K562 (cell line): ENCODE measurements around the gene IL13RA1. TPM values are rescaled to one million over a fixed set of nuclear protein-coding genes. Genes with fewer than 3 reads are reported as not detected.

Source experiments
- ATAC-seq: fragments of 200-7000 bp; cut with Tn5 transposase; 3 replicates; pipeline ENCODE4 v1.9.1; 2020; ENCODE audit warnings: moderate library complexity
- BruUV-seq: library from RNA; stranded (reverse); fragments of 400-500 nt; replicated peaks from 2 replicates; lab custom pipeline; 2021; lab: Mats Ljungman, UMichigan
- CTCF ChIA-PET: fragments of 300-600 bp; formaldehyde crosslinking; extraction: SDS; loops from one replicate; lab custom pipeline; 2021; ENCODE audit warnings: low intra/inter-chr PET ratio; lab: Yijun Ruan, JAX
- POLR2A ChIA-PET: fragments of 300-600, 350-650 bp; sonication (Branson Sonifier 250); formaldehyde crosslinking; extraction: SDS; loops from one replicate; lab custom pipeline; 2021; ENCODE audit warnings: antibody characterized with exemption, inconsistent platforms; lab: Yijun Ruan, JAX
- DNase-seq, 4 experiments: peaks; one replicate each; pipeline versions ENCODE4 v3.0.0 to v3.0.0-alpha.2; 2011 to 2018; ENCODE audit warnings: low spot score in 3 of 4, mixed read lengths in 3 of 4; ENCODE audit errors: extremely low read depth in 1 of 4
- FAIRE-seq: peaks from 2 replicates; lab custom pipeline; 2011; peaks lifted over from hg19 to GRCh38; lab: Jason Lieb, UNC
- H2AFZ ChIP-seq: 2 replicates; pipeline ENCODE4 v1.6.0; 2011; ENCODE audit warnings: low read depth, low read length, control low read depth, inconsistent platforms
- H3K27ac ChIP-seq: fragments of 200-600 bp; 3 replicates; pipeline ENCODE4 v1.8.0; 2011; ENCODE audit warnings: low read depth, mild to moderate bottlenecking, control low read depth, inconsistent platforms, low read length, moderate library complexity, mixed read lengths; ENCODE audit errors: extremely low read depth
- H3K27me3 ChIP-seq, 2 experiments: fragments of 300-600 bp in 1 of 2; 2 replicates in 1 of 2; 3 replicates in 1 of 2; pipeline versions ENCODE4 v1.6.0 to v1.8.0; 2011; ENCODE audit warnings: inconsistent platforms in 2 of 2, low read length in 2 of 2, mild to moderate bottlenecking in 1 of 2, mixed read lengths in 1 of 2, moderate library complexity in 1 of 2; ENCODE audit not compliant: control insufficient read depth in 2 of 2, insufficient read depth in 2 of 2
- H3K36me3 ChIP-seq: fragments of 300-600 bp; 3 replicates; pipeline ENCODE4 v1.8.0; 2011; ENCODE audit warnings: mild to moderate bottlenecking, low read length, inconsistent platforms; ENCODE audit not compliant: control insufficient read depth, insufficient read depth
- H3K4me1 ChIP-seq, 2 experiments: fragments of 200-600 bp in 1 of 2; replicated peaks in 1 of 2; 2 replicates in 1 of 2; 3 replicates in 1 of 2; pipeline versions ENCODE4 v1.5.1 to v1.8.0; 2011; ENCODE audit warnings: inconsistent platforms in 2 of 2, low read length in 2 of 2, mild to moderate bottlenecking in 1 of 2, mixed read lengths in 1 of 2, moderate library complexity in 1 of 2; ENCODE audit not compliant: control insufficient read depth in 2 of 2, insufficient read depth in 2 of 2
- H3K4me2 ChIP-seq: 2 replicates; pipeline ENCODE4 v1.6.1; 2011; ENCODE audit warnings: low read length, control low read depth, inconsistent platforms, mixed read lengths; ENCODE audit not compliant: insufficient read depth
- H3K4me3 ChIP-seq: fragments of 200-600 bp; sonication (generic), shearing (Covaris generic); 2 replicates; pipeline ENCODE4 v1.5.1; 2016; ENCODE audit warnings: control low read depth, inconsistent platforms
- H3K79me2 ChIP-seq: fragments of 200-600 bp; 3 replicates; pipeline ENCODE4 v1.8.0; 2011; ENCODE audit warnings: low read length, inconsistent platforms; ENCODE audit not compliant: control insufficient read depth, insufficient read depth
- H3K9ac ChIP-seq, 2 experiments: 2 replicates each; pipeline versions ENCODE4 v1.6.0 to v1.6.1; 2011; ENCODE audit warnings: low read depth in 2 of 2, low read length in 2 of 2, control low read depth in 1 of 2, inconsistent platforms in 1 of 2, mild to moderate bottlenecking in 1 of 2, mixed read lengths in 1 of 2; ENCODE audit not compliant: insufficient read depth in 1 of 2
- H3K9me1 ChIP-seq: one replicate; pipeline ENCODE4 v1.6.0; 2011; ENCODE audit warnings: inconsistent platforms, mild to moderate bottlenecking, low read length, moderate library complexity; ENCODE audit not compliant: control insufficient read depth, insufficient read depth
- H3K9me3 ChIP-seq: replicated peaks from 2 replicates; pipeline ENCODE4 v1.5.1; 2011; ENCODE audit warnings: low read depth, low read length, inconsistent platforms; ENCODE audit not compliant: control insufficient read depth, insufficient read depth
- H4K20me1 ChIP-seq: replicated peaks from 2 replicates; pipeline ENCODE4 v1.6.1; 2011; ENCODE audit warnings: low read length, inconsistent platforms, mixed read lengths; ENCODE audit not compliant: control insufficient read depth, insufficient read depth
- ARNT ChIP-seq, 2 experiments: fragments of 450-650 bp; IDR thresholded peaks; 2 replicates each; pipeline ENCODE4 v1.6.1; 2016; ENCODE audit warnings: mild to moderate bottlenecking in 1 of 2
- BRF1 ChIP-seq: IDR thresholded peaks from 3 replicates; pipeline ENCODE4 v1.6.1; 2011; ENCODE audit warnings: borderline replicate concordance, mild to moderate bottlenecking; ENCODE audit not compliant: insufficient read length; ENCODE audit errors: extremely low read depth
- MTA2 ChIP-seq: fragments of 450-650 bp; IDR thresholded peaks from 2 replicates; pipeline ENCODE4 v1.6.1; 2016; ENCODE audit warnings: low read depth
- SP1 ChIP-seq: sonication (generic); formaldehyde crosslinking; IDR thresholded peaks from 2 replicates; pipeline ENCODE4 v1.8.1; 2022; ENCODE audit warnings: mild to moderate bottlenecking, missing genetic modification reagents
- XRCC3 ChIP-seq: fragments of 450-650 bp; IDR thresholded peaks from 2 replicates; pipeline ENCODE4 v1.6.1; 2017; ENCODE audit warnings: mild to moderate bottlenecking, moderate library complexity
- YY1 ChIP-seq, 3 experiments: IDR thresholded peaks; 2 replicates each; pipeline ENCODE4 v1.6.1; 2011; ENCODE audit warnings: low read length in 2 of 3, mild to moderate bottlenecking in 2 of 3, moderate library complexity in 2 of 3, borderline replicate concordance in 1 of 3, control low read depth in 1 of 3, low read depth in 1 of 3; ENCODE audit not compliant: insufficient read depth in 3 of 3, insufficient replicate concordance in 2 of 3, control insufficient read depth in 1 of 3, insufficient read length in 1 of 3; ENCODE audit errors: extremely low read depth in 1 of 3
- ZFP30 ChIP-seq: fragments of 250-450 bp; sonication (Bioruptor Pico); IDR thresholded peaks from 2 replicates; pipeline ENCODE4 v1.8.0; 2022; ENCODE audit warnings: moderate library complexity, mild to moderate bottlenecking, inconsistent platforms, borderline replicate concordance
- ZNF511 ChIP-seq: sonication (generic); formaldehyde crosslinking; IDR thresholded peaks from 2 replicates; pipeline ENCODE4 v1.8.0; 2022; ENCODE audit warnings: mild to moderate bottlenecking, missing genetic modification reagents
- ZNF75A ChIP-seq: fragments of 450-650 bp; formaldehyde crosslinking; IDR thresholded peaks from 2 replicates; pipeline ENCODE4 v1.4.0; 2020; ENCODE audit warnings: mild to moderate bottlenecking
- WGBS: fragments of 100-300 bp; shearing (Covaris generic); methylation state at CpG from one replicate; pipeline ENCODE4 v1.1.6; 2016; ENCODE audit warnings: low coverage, mixed read lengths; ENCODE audit not compliant: insufficient coverage; ENCODE audit errors: missing lambda C conversion rate; 5-methylcytosine and 5-hydroxymethylcytosine counted together
- in situ Hi-C: fragments of 300-500 bp; cut with MboI; formaldehyde crosslinking; loops from 4 replicates; pipeline ENCODE4 v1.15.0; 2018; ENCODE audit warnings: inconsistent platforms, mixed read lengths
- intact Hi-C: fragments of 100-400 bp; cut with micrococcal nuclease; formaldehyde crosslinking; loops from 2 replicates; pipeline ENCODE4 v1.14.2; 2022
- polyA plus RNA-seq, 8 experiments: library from polyadenylated mRNA; depleted of rRNA in 4 of 8; stranded (reverse) in 5 of 8; unstranded in 3 of 8; fragments of >200 nt; fragmentation: Nextera tagmentation in 2 of 8; fragmentation: Illumina TruSeq in 1 of 8; extraction: Ambion mirVana in 2 of 8; extraction: Trizol in 1 of 8; gene quantifications; 2 replicates each; pipeline versions ENCODE4 v1.2.1 to v1.2.3, GENCODE V29; 2011 to 2014; ENCODE audit warnings: inconsistent platforms in 1 of 8, missing spikeins in 1 of 8
- total RNA-seq, 7 experiments: library from RNA; depleted of rRNA in 6 of 7; stranded (reverse); fragments of >200 nt in 6 of 7; fragmentation: Illumina TruSeq in 2 of 7; extraction: Trizol in 2 of 7; gene quantifications; 2 replicates each; pipeline versions ENCODE4 v1.2.1 to v1.2.3, GENCODE V29; 2011 to 2021; ENCODE audit warnings: low replicate concordance in 1 of 7
- TF ChIP-seq, protein P1 (sequence below): fragments of 450-650 bp; IDR thresholded peaks from 2 replicates; pipeline ENCODE4 v1.6.1; 2016; ENCODE audit warnings: borderline replicate concordance

IL13RA1 gene
- total and polyA plus RNA-seq, 9 of the 15 experiments (the other 6 are each of a cell fraction or from before 2014, with no cell fraction given) = 2.9 to 22.9 (median 12.2) TPM

- no peak overlapping the region for H3K4me2 ChIP-seq
- in situ Hi-C loops = no loop called here
- no peak overlapping the region for H2AFZ ChIP-seq
- H4K20me1 ChIP-seq = no peaks in the 10 kb centered on the region
- H3K27me3 ChIP-seq = no peaks in the 10 kb centered on the region
- POLR2A ChIA-PET = no interaction called here
- no peaks in the 10 kb centered on the region for H3K9me1 ChIP-seq
- H3K36me3 ChIP-seq = no peaks in the 10 kb centered on the region
- no peak overlapping the region for H3K4me3 ChIP-seq
- WGBS = 44% methylated on average over 2 of the region's 2 CpGs
- no peaks in the 10 kb centered on the region for H3K4me1 ChIP-seq
- no peak overlapping the region for H3K9ac ChIP-seq
- no peak for DNase-seq
- no peak for ATAC-seq
- no peaks in the 10 kb centered on the region for H3K79me2 ChIP-seq
- no peaks in the 10 kb centered on the region for H3K9me3 ChIP-seq
- no peak overlapping the region for H3K27ac ChIP-seq
- BruUV-seq = no TSS peak
- intact Hi-C loops = no loop called here
- no peak for FAIRE-seq
- CTCF ChIA-PET = no interaction called here
- no peak for TF ChIP-seq ZFP30 (CRISPR knock-in tag)
- TF ChIP-seq ARNT (IDR thresholded peaks at IDR 0.05) = no peak
- TF ChIP-seq XRCC3 = no peak
- TF ChIP-seq ZNF511 (CRISPR knock-in tag) = no peak
- TF ChIP-seq BRF1 = no peak
- TF ChIP-seq ZNF75A (CRISPR knock-in tag) = no peak
- TF ChIP-seq, protein P1, sequence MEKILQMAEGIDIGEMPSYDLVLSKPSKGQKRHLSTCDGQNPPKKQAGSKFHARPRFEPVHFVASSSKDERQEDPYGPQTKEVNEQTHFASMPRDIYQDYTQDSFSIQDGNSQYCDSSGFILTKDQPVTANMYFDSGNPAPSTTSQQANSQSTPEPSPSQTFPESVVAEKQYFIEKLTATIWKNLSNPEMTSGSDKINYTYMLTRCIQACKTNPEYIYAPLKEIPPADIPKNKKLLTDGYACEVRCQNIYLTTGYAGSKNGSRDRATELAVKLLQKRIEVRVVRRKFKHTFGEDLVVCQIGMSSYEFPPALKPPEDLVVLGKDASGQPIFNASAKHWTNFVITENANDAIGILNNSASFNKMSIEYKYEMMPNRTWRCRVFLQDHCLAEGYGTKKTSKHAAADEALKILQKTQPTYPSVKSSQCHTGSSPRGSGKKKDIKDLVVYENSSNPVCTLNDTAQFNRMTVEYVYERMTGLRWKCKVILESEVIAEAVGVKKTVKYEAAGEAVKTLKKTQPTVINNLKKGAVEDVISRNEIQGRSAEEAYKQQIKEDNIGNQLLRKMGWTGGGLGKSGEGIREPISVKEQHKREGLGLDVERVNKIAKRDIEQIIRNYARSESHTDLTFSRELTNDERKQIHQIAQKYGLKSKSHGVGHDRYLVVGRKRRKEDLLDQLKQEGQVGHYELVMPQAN = no peak
- TF ChIP-seq SP1 (CRISPR knock-in tag) = no peak
- no peak for TF ChIP-seq MTA2
- TF ChIP-seq YY1 (IDR thresholded peaks at IDR 0.05; ENCODE audit: borderline replicate concordance in 1 of 3, control insufficient read depth in 1 of 3, extremely low read depth in 1 of 3, insufficient read depth in 3 of 3, insufficient read length in 1 of 3, insufficient replicate concordance in 2 of 3, low read depth in 1 of 3, low read length in 2 of 3) = no peak
Observed at GRCh38 chrX:118718737-118719136, 8.7 kb upstream of the IL13RA1 start.
